K562 treated with DMSO at 1 percent for 4 hours (cell line): ENCODE measurements around the gene NEIL3. TPM values are rescaled to one million over a fixed set of nuclear protein-coding genes. Genes with fewer than 3 reads are reported as not detected.

Source experiments
- total RNA-seq: library from RNA; unstranded; fragments of 300-600 nt; gene quantifications from 2 replicates; pipeline ENCODE4 v1.2.3, GENCODE V29; 2022; ENCODE audit not compliant: insufficient read depth

Gene NEIL3
- 10.3 and 10.4 TPM in 2 replicates for total RNA-seq

DNA sequence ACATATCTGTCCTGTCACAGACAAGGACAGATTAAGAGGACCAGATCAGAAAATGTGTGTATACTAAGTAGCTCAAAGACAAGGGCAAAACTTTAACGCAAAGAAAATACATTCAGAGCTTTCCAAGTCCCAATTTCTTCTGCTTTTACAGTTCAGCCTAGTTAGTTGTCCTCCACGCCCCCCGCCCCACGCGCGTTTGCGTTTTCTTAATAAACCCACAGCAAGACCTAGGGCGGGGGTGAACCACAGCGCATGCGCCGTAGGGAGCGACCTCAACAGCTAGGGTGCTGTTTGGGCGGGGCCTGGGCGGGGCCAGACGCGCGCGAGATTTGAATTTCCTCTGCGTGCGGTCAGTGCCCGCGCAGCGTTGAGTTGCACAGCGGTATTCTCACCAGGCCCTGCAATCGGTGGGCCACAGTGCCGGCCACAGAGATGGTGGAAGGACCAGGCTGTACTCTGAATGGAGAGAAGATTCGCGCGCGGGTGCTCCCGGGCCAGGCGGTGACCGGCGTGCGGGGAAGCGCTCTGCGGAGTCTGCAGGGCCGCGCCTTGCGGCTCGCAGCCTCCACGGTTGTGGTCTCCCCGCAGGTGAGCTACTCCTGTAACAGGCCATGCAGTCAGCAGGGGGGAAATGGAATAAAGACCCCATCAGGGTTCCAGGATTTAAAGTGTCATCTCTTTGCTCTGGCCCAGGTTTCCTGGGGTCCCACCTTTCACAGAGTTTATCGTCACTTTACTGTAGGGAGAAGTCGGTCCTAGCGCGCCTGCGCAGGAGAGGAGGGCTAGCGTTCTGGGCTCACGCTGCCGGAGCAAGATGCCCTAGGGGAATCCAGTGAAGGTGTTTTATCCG, at the start of gene NEIL3:
Gene NEIL3 (plus strand): TSS at position 353 of the 850 bp plus-strand sequence. CDS start 80 bp downstream, at position 433.

Other genes starting within 250 kb of the NEIL3 start
- gene AGA, start 132.6 kb downstream of the NEIL3 start, total RNA-seq, result 20.3 and 35.9 TPM in 2 replicates